ENCODE results near the gene FANCD2OS.

- no peak for TF ChIP-seq CTCF (IDR thresholded peaks at IDR 0.05)
- no peak for TF ChIP-seq POLR2A (IDR thresholded peaks at IDR 0.05; ENCODE audit: low read length)
Measured at GRCh38 chr3:10140996-10141546, 33.0 kb upstream of the FANCD2OS start.

Data from A549 (cell line).